HG02973 (cell line): ENCODE measurements around the gene SH3BGRL.
"Not testable (repeated sequence)": the region's sequence is repeated elsewhere in the genome, so short reads cannot be mapped to it uniquely, and the experiment has no call there.

Experiments
- ATAC-seq: cut with Tn5 transposase; IDR thresholded peaks from one replicate; pipeline ENCODE4 v1.9.1; 2021; ENCODE audit warnings: moderate library complexity; ENCODE audit not compliant: unreplicated experiment

SH3BGRL gene

DNA sequence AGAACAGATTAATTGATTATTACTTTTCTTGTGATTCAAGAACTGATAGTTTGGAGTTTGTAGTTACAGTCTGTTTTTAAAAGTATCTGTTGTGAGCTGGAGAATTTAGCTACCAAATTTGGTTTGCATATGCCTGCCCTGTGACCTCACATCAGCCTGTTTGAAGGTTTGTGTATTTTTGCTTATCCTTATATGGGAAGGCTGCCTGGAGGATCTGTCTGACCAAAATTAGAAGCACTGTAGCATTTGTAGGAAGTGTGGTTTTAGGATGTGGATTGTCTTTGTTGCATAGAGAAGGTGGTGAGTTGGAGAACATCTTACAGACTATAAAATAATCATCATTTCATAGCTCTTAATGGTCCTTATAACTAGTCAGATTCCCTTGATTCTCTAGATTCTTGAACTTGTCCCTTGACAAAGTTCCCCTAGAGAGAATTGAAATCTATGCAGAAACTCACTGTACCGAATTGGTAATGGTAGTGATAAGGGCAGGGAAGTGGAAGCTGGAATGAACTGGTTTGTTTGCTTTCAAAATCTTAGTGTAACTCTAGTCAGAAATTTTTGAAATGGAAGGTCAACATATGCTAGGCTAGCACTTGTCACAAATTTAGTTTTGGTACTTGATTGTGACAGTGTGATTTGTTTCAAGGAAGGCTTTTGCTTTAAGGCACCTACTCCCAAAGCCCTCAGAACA, 57.3 kb downstream of the SH3BGRL start:
- no peak for ATAC-seq

GRCh38 chrX:81259714-81260395, 58.0 kb downstream of the SH3BGRL start:
- no peak for ATAC-seq

GRCh38 chrX:81261576-81261975, 59.7 kb downstream of the SH3BGRL start:
- no peak for ATAC-seq

- no peak for ATAC-seq
Measured at GRCh38 chrX:81263059-81263458, 61.2 kb downstream of the SH3BGRL start.

DNA sequence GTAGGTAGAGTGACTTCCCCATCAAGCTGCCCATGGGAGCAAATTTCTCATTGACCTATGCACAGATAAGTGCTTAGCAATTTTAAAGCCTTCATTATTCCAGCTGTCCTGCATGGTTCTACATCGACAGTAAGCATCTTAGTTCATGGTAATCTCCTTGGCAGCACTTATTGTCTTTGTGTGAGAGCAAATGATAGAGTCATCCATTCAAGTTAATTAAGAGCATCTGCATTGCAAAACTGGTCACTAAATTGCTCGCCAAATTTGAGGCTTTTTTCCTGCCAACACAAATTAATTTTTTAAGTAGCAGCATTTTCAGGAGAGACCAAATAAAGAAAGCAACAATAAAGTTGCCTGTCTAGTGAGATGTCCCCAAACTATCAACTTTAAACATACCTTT, 76.7 kb downstream of the SH3BGRL start:
- no peak for ATAC-seq

- no peak for ATAC-seq
Measured at GRCh38 chrX:81280148-81280547, 78.2 kb downstream of the SH3BGRL start.

DNA sequence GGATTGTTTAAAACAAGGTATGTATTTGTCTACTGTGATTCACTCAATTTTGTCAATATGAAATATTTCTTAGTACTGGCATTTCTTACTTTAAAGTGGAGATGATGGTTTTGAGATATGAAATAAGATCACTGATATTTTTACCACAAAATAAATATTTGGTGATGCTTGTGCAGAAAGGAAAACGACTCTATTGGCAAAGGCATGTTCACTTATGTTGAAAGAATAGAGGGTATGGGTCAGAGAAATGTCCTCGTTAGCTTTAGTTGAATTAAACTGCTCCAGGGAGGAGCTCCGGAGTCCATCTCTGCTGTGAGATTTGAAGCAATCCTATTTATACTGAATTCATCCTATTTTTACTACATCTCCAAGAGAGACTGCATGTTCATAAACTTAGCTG, 84.2 kb downstream of the SH3BGRL start:
- no peak for ATAC-seq

DNA sequence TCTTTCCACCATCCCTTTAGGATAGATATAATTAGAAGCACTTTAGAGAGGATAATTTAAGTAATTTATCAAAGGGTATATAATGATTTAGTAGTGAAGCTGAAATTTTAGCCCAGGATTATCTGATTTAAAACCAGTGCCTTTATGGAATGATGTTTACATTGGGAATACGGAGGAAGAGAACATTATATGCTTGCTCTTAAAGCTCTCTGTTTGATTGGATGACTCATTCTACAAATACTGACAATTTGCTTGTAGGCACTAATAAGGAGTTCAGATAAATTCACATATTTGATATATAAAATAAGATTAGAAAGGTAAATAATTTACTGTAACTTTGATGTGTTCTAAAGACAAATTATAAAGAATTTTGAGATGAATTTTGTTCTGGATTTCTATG, 84.7 kb downstream of the SH3BGRL start:
- ATAC-seq = no peak

DNA sequence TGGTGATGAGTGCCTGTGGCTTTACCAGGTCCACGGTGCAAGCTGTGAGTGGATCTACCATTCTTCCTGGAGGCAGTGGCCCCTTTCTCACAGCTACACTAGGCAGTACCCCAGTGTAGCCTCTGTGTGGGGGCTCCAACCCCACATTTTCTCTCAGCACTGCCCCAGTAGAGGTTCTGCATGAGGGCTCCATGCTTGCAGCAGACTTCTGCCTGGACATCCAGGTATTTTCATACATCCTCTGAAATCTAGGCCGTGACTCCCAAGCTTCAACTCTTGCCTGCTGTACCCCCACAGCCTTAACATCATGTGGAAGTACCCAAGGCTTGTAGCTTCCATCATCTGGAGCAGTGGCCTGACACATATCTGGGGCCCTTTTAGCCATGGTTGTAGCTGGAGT, 90.1 kb downstream of the SH3BGRL start:
- ATAC-seq = no peak

DNA sequence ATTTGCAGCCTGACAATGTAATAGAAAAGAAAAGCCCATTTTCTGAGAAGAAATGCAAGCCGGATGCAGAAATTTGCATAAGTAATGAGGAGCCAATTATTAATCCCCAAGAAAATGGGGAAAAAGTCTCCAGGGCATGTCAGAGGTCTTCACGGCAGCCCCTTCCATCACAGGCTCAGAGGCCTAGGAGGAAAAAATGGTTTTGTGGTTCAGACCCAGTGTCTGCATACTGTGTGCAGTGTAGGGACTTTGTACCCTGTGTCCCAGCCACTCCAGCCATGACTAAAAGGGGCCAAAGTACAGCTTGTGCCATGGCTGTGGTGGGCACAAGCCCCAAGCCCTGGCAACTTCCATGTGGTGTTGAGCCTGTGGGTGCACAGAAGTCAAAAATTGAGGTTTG, 92.2 kb downstream of the SH3BGRL start:
- no peak for ATAC-seq

DNA sequence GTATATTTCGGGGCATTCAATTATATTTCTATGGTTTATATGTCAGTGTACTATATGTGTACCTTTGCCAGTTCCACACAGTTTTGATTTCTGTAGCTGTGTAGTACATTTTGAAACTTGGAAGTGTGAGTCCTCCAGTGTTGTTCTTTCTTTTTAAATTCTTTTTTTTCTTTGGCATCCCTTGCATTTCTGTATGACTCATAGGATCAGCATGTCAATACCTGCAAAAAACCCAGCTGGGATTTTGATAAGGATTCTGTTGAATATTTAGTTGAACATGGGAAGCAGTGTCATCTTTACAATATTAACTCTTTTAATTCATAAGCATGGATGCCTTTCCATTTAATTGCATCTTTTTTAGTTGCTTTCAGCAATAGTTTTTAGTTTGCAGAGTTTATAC, 100.0 kb downstream of the SH3BGRL start:
- ATAC-seq = no peak

DNA sequence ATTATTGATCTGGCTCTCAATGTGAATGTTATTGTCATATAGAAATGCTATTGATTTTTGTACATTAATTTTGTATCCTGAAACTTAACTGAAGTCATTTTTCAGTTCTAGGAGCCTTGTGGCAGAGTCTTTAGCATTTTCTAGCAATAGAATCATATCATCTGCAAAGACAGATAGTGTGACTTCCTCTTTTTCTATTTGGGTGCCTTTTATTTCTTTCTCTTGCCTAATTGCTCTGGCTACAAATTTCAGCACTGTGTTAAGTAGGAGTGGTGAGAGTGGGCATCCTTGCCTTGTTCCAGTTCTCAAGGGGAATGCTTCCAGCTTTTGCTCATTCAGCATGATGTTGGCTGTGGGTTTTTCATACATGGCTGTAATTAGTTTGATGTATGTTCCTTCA, 102.7 kb downstream of the SH3BGRL start:
- no peak for ATAC-seq

- no peak for ATAC-seq
Measured at GRCh38 chrX:81305240-81305639, 103.3 kb downstream of the SH3BGRL start.

- no peak for ATAC-seq
Measured at GRCh38 chrX:81308086-81308829, 106.4 kb downstream of the SH3BGRL start.

GRCh38 chrX:81316163-81316562, 114.3 kb downstream of the SH3BGRL start:
- no peak for ATAC-seq

GRCh38 chrX:81331653-81332052, 129.8 kb downstream of the SH3BGRL start:
- not testable (repeated sequence) for ATAC-seq

- ATAC-seq = no peak
Measured at GRCh38 chrX:81336455-81337152, 134.7 kb downstream of the SH3BGRL start.

GRCh38 chrX:81337805-81338204, 135.9 kb downstream of the SH3BGRL start:
- no peak for ATAC-seq

DNA sequence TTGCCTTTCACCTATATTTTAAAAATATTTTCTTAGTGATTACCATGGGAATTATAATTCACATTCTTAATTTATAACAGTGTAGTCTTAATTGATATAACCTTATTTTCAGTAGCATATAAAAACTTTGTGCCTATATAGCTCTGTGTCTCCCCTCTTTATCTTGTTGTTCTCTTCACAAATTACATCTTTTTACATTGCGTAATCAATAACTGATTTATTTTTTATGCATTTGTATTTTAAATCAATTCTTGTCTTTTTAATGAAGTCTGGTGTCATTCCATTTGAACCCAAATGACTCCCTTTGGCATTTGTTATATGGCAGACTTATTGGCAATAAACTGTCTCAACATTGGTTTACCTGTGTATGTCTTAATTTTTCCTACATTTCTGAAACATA, 137.0 kb downstream of the SH3BGRL start:
- no peak for ATAC-seq

DNA sequence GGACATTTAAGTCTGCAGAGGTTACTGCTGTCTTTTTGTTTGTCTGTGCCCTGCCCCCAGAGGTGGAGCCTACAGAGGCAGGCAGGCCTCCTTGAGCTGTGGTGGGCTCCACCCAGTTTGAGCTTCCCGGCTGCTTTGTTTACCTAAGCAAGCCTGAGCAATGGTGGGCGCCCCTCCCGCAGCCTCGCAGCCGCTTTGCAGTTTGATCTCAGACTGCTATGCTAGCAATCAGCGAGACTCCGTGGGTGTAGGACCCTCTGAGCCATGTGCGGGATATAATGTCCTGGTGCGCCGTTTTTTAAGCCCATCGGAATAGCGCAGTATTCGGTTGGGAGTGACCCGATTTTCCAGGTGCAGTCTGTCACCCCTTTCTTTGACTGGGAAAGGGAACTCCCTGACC, 143.4 kb downstream of the SH3BGRL start:
- not testable (repeated sequence) for ATAC-seq
